ENCODE measurements around the gene PCDH15.

DNA sequence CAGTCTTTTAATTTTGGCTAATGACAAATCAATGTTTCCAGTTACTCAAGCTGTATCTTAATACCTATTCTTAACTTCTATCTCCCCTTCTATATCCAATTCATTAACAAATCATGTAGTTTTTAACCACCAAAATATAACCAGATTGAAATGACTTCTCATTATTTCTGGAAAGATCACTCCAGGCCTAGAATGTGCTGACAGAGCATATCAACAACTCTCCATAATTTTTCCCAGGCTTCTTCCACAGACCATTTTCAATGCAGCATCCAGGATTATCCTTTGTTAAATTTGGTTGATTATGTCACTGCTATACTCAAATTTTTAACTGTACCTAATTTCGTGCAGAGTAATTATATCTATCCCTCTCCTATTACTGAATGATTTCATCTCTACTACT is 704.1 kb downstream of the PCDH15 start:
- TF ChIP-seq TP53 (CRISPR knock-in tag; IDR thresholded peaks at IDR 0.05) (no peak), ZNF138 (CRISPR knock-in tag; conservative IDR thresholded peaks at IDR 0.05) (no peak), ELF4 (CRISPR knock-in tag; IDR thresholded peaks at IDR 0.05; ENCODE audit: low read depth) (no peak), CBFB (CRISPR knock-in tag; IDR thresholded peaks at IDR 0.05; ENCODE audit: low read depth) (no peak), CREB1 (CRISPR knock-in tag; IDR thresholded peaks at IDR 0.05) (no peak), ZBTB21 (CRISPR knock-in tag; IDR thresholded peaks at IDR 0.05; ENCODE audit: borderline replicate concordance) (no peak), JUN (CRISPR knock-in tag; IDR thresholded peaks at IDR 0.05) (no peak)
- TF ChIP-seq, protein P1, sequence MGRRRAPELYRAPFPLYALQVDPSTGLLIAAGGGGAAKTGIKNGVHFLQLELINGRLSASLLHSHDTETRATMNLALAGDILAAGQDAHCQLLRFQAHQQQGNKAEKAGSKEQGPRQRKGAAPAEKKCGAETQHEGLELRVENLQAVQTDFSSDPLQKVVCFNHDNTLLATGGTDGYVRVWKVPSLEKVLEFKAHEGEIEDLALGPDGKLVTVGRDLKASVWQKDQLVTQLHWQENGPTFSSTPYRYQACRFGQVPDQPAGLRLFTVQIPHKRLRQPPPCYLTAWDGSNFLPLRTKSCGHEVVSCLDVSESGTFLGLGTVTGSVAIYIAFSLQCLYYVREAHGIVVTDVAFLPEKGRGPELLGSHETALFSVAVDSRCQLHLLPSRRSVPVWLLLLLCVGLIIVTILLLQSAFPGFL (CRISPR knock-in tag; IDR thresholded peaks at IDR 0.05; ENCODE audit: borderline replicate concordance): no peak
- TF ChIP-seq, protein P2, sequence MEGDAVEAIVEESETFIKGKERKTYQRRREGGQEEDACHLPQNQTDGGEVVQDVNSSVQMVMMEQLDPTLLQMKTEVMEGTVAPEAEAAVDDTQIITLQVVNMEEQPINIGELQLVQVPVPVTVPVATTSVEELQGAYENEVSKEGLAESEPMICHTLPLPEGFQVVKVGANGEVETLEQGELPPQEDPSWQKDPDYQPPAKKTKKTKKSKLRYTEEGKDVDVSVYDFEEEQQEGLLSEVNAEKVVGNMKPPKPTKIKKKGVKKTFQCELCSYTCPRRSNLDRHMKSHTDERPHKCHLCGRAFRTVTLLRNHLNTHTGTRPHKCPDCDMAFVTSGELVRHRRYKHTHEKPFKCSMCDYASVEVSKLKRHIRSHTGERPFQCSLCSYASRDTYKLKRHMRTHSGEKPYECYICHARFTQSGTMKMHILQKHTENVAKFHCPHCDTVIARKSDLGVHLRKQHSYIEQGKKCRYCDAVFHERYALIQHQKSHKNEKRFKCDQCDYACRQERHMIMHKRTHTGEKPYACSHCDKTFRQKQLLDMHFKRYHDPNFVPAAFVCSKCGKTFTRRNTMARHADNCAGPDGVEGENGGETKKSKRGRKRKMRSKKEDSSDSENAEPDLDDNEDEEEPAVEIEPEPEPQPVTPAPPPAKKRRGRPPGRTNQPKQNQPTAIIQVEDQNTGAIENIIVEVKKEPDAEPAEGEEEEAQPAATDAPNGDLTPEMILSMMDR (IDR thresholded peaks at IDR 0.05): no peak
- TF ChIP-seq, protein P3, sequence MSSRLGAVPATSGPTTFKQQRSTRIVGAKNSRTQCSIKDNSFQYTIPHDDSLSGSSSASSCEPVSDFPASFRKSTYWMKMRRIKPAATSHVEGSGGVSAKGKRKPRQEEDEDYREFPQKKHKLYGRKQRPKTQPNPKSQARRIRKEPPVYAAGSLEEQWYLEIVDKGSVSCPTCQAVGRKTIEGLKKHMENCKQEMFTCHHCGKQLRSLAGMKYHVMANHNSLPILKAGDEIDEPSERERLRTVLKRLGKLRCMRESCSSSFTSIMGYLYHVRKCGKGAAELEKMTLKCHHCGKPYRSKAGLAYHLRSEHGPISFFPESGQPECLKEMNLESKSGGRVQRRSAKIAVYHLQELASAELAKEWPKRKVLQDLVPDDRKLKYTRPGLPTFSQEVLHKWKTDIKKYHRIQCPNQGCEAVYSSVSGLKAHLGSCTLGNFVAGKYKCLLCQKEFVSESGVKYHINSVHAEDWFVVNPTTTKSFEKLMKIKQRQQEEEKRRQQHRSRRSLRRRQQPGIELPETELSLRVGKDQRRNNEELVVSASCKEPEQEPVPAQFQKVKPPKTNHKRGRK (CRISPR knock-in tag; IDR thresholded peaks at IDR 0.05; ENCODE audit: borderline replicate concordance): no peak

Data from WTC11 (cell line).